Measurements from ENCODE around the gene RCL1.

- TF ChIP-seq CTCF (conservative IDR thresholded peaks at IDR 0.05) = no peak
- no peak for TF ChIP-seq EZH2 (IDR thresholded peaks at IDR 0.05; ENCODE audit: low read depth)
Measured at GRCh38 chr9:4837261-4838188, 44.8 kb downstream of the RCL1 start.
